Measurements from ENCODE around the gene ACTN1. TPM values are rescaled to one million over a fixed set of nuclear protein-coding genes. Genes with fewer than 3 reads are reported as not detected.

ACTN1 gene
- total and polyA plus RNA-seq, 2 of the 8 experiments (the other 6 are each of a cell fraction or from before 2014, with no cell fraction given), result 236 to 262 TPM

- H2AFZ ChIP-seq (ENCODE audit: low read length), result no peak overlapping the region
- FAIRE-seq (no peak), DNase-seq (ENCODE audit: low read depth in 1 of 2, low spot score in 2 of 2) (no peak)
- H2BK20ac ChIP-seq (ENCODE audit: low read length), result no peak overlapping the region
- ChIA-PET CTCF (ENCODE audit: partially characterized antibody) (interaction anchor here (0.8 to 1.4 kb wide), 3 partner anchors 13 to 105 kb away, joined by 3 to 4 read pairs (median 3); no protein-coding TSS in a partner anchor), POLR2A (ENCODE audit: partially characterized antibody) (no interaction called here)
- H3K4me2 ChIP-seq (ENCODE audit: insufficient read depth in 1 of 2, low read depth in 2 of 2, low read length in 2 of 2), result no peak overlapping the region; a peak in 1 of 4 replicates
- 51% methylated on average over 2 of the region's 4 CpGs; no CpG with 5 or more reads in 1 of the 2 experiments for WGBS, 2 experiments (ENCODE audit: extremely low coverage in 1 of 2, insufficient coverage in 1 of 2, insufficient read length in 1 of 2, insufficient replicate concordance in 2 of 2, low coverage in 1 of 2, low lambda C conversion rate in 2 of 2, missing lambda C conversion rate in 1 of 2)
- H3K9ac ChIP-seq (replicated peaks in 1 of 4; ENCODE audit: extremely low read depth in 1 of 4, low read depth in 3 of 4, low read length in 3 of 4), result no peak overlapping the region
- H2BK15ac ChIP-seq (ENCODE audit: low read length), result no peak overlapping the region
- H2AK5ac ChIP-seq (ENCODE audit: low read depth, low read length), result no peak overlapping the region
- no peak overlapping the region for H3K27ac ChIP-seq (ENCODE audit: low read depth, low read length)
- no peak overlapping the region for H4K91ac ChIP-seq (replicated peaks; ENCODE audit: insufficient read length, low read length)
- no peak overlapping the region for H3K56ac ChIP-seq (replicated peaks; ENCODE audit: insufficient read length, low read depth, low read length)
- H3K79me1 ChIP-seq (ENCODE audit: low read depth, low read length), result no peaks in the 10 kb centered on the region
- TF ChIP-seq TCF12 (IDR thresholded peaks at IDR 0.05; ENCODE audit: low read depth, low read length), result no peak
- TF ChIP-seq MAFK (IDR thresholded peaks at IDR 0.05; ENCODE audit: low read depth, low read length), result no peak
- TF ChIP-seq GTF2F1 (IDR thresholded peaks at IDR 0.05; ENCODE audit: borderline replicate concordance, low read depth, low read length), result no peak
- TF ChIP-seq SUZ12 (IDR thresholded peaks at IDR 0.05; ENCODE audit: low read length), result no peak
- no peak for TF ChIP-seq PHF8 (conservative IDR thresholded peaks at IDR 0.05; ENCODE audit: low read depth, low read length)
- TF ChIP-seq TEAD4 (IDR thresholded peaks at IDR 0.05; ENCODE audit: low read depth, low read length), result no peak
- TF ChIP-seq RXRA (IDR thresholded peaks at IDR 0.05; ENCODE audit: insufficient read depth, low read depth, low read length), result no peak
- TF ChIP-seq KDM1A (IDR thresholded peaks at IDR 0.05; ENCODE audit: borderline replicate concordance, low read length), result no peak
- no peak for TF ChIP-seq MAX (IDR thresholded peaks at IDR 0.05)
- TF ChIP-seq CBX8 (IDR thresholded peaks at IDR 0.05; ENCODE audit: borderline replicate concordance, low read depth, low read length), result no peak
- TF ChIP-seq RFX5 (IDR thresholded peaks at IDR 0.05; ENCODE audit: borderline replicate concordance, low read depth, low read length), result no peak
- TF ChIP-seq JUN (IDR thresholded peaks at IDR 0.05; ENCODE audit: low read depth, low read length), result no peak
- no peak for TF ChIP-seq RNF2 (IDR thresholded peaks at IDR 0.05; ENCODE audit: borderline replicate concordance, low read depth, low read length, missing control alignments, poor library complexity, severe bottlenecking)
- no peak for TF ChIP-seq NANOG (IDR thresholded peaks at IDR 0.05; ENCODE audit: insufficient read depth, low read depth, low read length, poor library complexity, severe bottlenecking)
- H2BK120ac ChIP-seq (replicated peaks; ENCODE audit: low read depth, low read length), result no peak overlapping the region
- H3K23ac ChIP-seq (ENCODE audit: insufficient read length), result no peak overlapping the region
- H3K27me3 ChIP-seq (replicated peaks in 1 of 4; ENCODE audit: control insufficient read depth in 3 of 4, extremely low read depth in 1 of 4, insufficient read depth in 3 of 4, low read length in 3 of 4), result no peaks in the 10 kb centered on the region
- H3K18ac ChIP-seq (ENCODE audit: extremely low read depth, low read length), result no peak overlapping the region
- no peak overlapping the region for H3K14ac ChIP-seq (ENCODE audit: insufficient read length)
- no peak overlapping the region for H3K4ac ChIP-seq (replicated peaks; ENCODE audit: insufficient read length, low read depth, low read length)
- no peak overlapping the region for H2BK12ac ChIP-seq (ENCODE audit: low read depth, low read length)
- H4K20me1 ChIP-seq (replicated peaks in 1 of 2; ENCODE audit: control insufficient read depth in 1 of 2, insufficient read depth in 2 of 2, low read length in 2 of 2), result no peaks in the 10 kb centered on the region
- no peaks in the 10 kb centered on the region for H3K79me2 ChIP-seq (ENCODE audit: control insufficient read depth in 1 of 2, insufficient read depth in 2 of 2, low read length in 2 of 2)
- H3K4me1 ChIP-seq (replicated peaks in 1 of 4; ENCODE audit: control insufficient read depth in 3 of 4, insufficient read depth in 4 of 4, low read length in 3 of 4), result peaks cover 3 to 11% (median 6%) of the 10 kb centered on the region in 4 experiments
- H3K4me3 ChIP-seq (ENCODE audit: extremely low read depth in 1 of 4, insufficient read depth in 2 of 4, low read depth in 3 of 4, low read length in 4 of 4), result no peak overlapping the region
- H4K5ac ChIP-seq (ENCODE audit: insufficient read length, low read depth, low read length), result no peak overlapping the region
- no peak overlapping the region for H2BK5ac ChIP-seq (ENCODE audit: low read depth, low read length)
- no peak overlapping the region for H4K8ac ChIP-seq (ENCODE audit: extremely low read depth, insufficient read depth, low read length)
- H3K9me3 ChIP-seq (ENCODE audit: insufficient read depth in 2 of 2, low read depth in 1 of 2, low read length in 1 of 2), result no peaks in the 10 kb centered on the region
- no peaks in the 10 kb centered on the region for H3K36me3 ChIP-seq (ENCODE audit: control insufficient read depth in 2 of 4, insufficient read depth in 4 of 4, low read length in 3 of 4)
- H3K23me2 ChIP-seq (ENCODE audit: low read depth, low read length), result peaks cover 1% of the 10 kb centered on the region; the same call in 1 of the 2 replicates
These were observed 38.6 kb upstream of the ACTN1 start for GRCh38 chr14:69017706-69018105.

Measured in H1 (cell line).